SHP77 treated with DMSO at 0.1 percent for 48 hours (cell line): Measurements from ENCODE around the gene C16orf95.
"Not testable (repeated sequence)": the region's sequence is repeated elsewhere in the genome, so short reads cannot be mapped to it uniquely, and the experiment has no call there.

Experiments used
- DNase-seq: peaks from one replicate; lab custom pipeline; 2025; lab: John Stamatoyannopoulos, UW

C16orf95 gene

DNA sequence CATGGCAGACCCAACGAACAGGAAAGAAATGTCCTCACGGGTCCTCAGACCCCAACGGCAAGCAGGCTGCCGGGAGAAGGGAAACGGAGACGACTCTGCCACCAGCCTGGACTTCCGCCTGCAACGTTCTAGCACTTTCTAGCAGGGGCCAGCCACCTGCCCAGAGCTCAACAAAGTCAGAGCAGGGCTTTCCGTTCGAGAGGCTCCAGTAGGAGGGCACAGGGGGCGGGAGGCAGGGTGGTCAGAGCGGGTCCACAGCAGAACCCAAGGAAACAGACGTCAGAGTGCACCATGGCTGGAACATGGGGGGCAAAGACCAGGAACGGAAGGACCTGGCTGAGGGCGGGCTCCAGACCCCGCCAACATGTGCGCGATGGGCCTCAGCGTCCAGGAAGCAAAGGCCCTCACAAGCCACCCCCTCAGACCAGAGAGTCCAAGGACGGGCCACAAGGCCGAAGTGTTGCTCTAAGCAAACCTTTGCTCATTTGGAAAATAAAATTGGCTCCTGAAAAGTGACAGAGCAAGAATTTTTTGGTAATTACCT lies 29.4 kb upstream of the C16orf95 start:
- DNase-seq, result no peak

- DNase-seq, result no peak
Observed at GRCh38 chr16:87345726-87346424, 28.7 kb upstream of the C16orf95 start.

DNA sequence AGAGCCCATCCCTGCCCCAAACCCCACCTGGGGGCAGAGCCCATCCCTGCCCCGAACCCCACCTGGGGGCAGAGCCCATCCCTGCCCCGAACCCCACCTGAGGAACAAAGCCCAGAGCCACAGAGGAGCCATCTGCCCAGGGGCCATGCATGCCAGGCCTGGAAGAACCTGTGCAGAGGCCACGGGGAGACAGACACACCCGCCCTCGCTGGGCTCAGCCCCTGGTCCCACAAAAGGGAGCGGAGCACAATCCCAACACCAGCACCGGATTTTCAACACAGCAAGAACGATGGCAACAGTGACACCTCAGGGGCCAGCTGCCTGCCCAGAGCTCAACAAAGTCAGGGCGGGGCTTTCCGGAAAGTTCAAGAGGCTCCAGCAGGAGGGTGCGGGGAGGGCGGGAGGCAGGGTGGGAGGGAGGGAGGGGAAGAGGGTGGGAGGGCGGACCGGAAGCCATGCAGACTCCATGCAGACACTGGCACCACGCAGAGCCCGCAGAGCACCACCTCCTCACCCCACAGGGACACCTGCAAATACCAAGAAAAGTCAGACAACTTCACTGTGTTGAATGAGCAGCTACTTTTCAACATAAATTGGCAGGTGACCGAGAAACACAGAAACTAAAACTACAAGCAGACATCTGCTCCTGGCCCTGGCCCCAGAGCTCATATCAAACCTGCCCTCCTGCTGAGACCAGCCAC lies 27.9 kb upstream of the C16orf95 start:
- DNase-seq, result peak; percentile 22

GRCh38 chr16:87344165-87344930 lies 27.2 kb upstream of the C16orf95 start:
- no peak for DNase-seq

DNA sequence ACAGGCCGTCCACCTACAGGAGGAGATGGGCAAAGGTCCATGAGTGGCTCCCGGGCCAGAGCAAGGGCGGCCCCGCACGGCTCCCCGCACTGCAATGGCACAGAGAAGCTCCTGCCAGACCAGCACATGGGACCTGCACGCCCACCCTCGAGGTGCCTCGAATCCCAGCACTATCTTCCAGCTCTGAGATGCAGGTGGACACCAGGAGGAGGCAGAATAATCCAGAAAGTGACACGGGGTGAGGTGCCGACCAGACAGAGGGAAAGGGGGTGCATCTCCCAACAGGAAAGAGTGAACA lies 26.5 kb upstream of the C16orf95 start:
- DNase-seq, result no peak

DNA sequence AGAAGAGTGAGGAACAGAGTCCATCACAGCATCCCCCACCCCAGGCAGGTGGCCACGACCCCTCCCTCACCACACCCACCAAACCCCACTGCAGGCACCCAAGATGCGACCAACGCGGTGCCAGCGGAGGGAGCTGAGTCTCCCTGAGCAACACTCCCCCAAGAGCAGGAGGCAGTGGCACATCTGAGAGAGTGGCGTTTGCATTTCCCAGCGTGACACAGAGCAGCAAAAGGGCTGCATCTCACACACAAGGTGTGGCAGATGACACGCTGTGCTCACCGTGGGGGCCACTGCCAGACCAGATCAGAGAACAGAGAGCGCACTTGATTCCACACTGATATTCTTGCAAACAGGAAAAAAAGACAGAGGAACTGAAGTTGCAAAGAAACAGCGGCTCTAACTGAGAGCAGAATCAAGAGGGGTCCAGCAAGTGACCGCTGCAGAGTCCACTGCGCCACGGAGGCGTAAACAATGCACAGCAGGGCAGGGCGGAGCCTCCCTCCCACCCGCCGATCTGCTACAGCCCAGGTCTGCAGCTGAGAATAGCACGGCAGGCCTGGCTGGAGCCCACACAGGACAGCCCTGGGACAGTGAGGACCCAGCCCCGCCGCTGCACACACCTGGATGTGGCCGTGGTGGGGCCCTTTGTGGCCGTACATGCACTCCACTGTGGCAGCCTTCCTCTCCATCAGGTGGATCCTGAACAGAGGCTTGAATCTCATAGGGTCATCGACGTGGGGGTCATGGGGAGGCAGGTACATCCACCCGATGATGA lies 26.0 kb upstream of the C16orf95 start:
- DNase-seq, result no peak

DNA sequence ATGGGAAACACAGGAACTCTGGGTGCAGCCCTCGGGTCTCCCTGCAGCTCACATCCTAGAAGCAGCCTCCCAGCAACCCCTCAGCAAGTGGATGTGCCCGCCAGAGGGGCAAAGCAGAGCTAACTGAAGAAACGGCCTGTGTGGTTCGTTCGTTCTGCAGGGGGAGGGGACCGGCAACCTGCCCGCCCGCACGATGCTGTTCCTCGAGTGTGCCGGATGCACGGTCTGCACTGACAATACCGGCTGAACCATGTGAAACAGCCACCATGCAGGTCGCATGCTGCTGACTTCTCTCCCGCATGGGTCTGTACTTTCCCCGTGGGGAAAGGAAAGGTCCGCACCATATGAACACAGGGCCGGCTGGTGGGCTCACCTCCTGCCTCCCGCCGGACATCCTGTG lies 25.3 kb upstream of the C16orf95 start:
- DNase-seq, result no peak

DNA sequence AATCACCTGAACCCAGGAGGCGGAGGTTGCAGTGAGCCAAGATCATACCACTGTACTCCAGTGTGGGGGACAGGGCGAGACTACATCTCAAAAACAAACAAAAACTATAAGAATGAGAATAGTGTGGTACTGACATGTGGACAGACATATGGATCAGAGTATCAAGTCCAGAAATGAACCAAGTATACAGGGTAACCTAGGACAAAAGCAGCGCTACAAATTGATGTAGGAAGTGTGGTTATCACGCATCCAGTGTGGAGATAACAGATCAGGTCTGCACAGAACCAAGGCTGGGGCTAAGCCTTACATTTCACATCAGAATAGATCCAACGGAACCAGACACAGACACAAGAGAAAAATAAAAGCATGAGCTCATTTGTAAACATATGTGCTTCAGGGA lies 23.0 kb upstream of the C16orf95 start:
- DNase-seq, result no peak

DNA sequence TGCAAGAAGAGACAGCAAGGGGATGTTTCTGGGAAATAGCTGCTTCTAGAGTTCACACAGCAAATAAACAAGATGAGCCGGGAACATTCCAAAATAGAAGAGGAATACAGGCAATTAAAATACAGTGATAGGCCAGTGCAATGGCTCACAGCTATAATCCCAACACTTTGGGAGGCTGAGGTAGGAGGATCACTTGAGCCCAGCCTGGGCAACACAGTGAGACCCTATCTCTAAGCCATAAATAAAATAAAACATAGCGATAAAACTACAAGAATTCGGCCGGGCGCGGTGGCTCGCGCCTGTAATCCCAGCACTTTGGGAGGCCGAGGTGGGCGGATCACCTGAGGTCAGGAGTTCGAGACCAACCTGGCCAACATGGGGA lies 22.5 kb upstream of the C16orf95 start:
- DNase-seq, result not testable (repeated sequence)

- no peak for DNase-seq
Observed at GRCh38 chr16:87339086-87339723, 22.0 kb upstream of the C16orf95 start.

DNA sequence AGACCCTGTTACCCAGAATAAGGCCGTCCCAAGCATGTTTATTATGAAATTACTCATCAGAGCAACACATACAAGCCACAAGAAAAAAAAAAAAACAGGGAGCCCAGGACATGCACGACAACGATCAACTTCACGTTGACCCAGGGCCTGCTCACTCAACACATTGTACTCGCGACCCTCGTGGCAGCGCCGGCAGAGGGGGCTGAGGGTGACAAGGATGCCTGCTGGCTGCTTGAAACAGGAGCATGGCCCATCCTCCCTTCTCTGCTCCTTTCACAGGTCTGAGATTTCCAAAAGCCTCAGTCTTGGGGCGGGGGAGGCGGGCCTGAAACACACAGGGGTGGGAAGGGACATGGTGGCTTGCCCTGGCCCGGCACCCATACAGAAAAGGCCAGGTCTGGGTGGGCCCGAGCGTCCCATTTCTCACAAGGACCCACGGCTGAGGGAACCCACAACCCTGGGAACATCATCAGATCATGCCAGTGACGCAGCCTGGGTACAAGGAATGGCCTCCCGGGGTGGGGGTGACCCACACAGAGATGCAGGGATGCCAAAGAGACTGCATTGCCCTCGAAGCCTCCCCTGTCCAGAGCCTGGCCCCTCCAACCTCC lies 21.1 kb upstream of the C16orf95 start:
- no peak for DNase-seq

- DNase-seq, result no peak
Observed at GRCh38 chr16:87337262-87337771, 20.1 kb upstream of the C16orf95 start.

- no peak for DNase-seq
Observed at GRCh38 chr16:87336434-87337240, 19.4 kb upstream of the C16orf95 start.

DNA sequence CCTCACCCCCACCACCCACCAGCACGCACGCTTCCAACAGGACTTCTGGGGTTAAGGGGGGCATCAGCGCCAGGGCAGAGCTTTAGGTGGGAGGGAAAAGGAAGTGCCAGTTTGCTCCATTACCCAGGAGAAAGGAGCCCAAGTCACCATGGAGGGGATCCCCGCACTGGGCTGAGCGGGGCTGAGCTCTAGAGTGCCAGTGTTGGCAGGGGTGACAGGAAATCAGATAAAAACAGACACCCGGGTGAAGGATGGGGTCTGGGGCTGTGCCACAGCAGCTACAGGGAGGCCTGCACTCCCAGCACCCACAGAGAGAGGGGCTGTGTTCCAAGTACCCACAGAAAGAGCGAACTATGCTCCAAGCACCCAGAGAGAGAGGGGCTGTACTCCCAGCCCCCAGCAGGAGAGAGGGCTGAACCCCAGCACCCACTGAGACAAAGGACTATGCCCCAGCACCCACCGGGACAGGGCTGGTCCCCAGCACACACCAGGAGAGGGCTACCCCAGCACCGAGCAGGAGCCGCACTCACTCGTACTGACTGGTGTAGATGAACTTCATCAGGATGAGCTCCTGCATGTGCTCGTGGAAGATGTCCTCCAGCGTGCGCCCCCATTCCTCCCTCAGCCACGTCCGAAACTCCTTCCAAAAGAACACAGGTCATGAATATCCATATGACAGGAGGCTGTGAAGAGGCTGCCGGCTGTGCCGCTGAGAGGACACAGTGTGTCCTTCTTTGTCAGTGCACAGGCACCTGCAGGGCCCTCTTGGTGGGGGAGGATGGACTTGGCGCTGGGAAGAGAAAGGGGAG lies 18.6 kb upstream of the C16orf95 start:
- DNase-seq, result no peak

- DNase-seq, result no peak
Observed at GRCh38 chr16:87334651-87335624, 17.7 kb upstream of the C16orf95 start.

DNA sequence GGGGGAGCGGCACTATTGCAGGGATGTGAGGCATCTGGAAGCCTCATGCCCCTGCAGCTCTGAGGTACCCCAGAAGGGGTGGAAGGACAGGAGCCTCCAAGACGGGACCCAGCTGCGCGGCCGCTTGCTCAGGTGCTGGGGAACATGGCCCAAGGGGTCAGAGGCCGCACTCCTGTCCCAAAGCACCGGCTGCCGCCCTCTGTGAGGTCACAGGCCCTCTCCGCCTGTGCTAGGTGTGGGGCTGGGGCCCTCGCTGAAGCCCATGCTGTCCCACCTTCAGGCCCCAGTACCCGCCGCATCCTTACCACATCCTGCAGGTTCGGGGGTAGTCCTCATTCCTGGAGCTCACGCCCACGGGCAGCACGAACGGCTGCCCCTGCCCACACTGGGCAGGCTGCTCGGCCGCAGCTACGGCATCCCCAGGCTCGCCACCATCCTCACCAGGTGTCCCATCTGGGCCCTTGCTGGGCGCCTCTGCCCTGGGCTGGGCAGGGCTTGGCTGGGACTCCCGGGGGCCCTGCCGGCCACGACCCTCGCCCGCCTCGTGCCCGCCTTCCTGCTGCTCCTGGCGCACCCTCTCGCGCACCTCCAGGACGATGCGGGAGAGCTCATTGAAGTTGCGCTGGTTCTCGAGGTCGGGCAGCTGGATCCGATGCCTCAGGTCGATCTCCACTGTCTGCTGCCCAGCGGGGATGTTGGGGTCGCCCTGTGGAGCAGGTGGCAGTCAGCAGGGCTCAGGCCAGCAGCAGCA lies 16.6 kb upstream of the C16orf95 start:
- DNase-seq, result no peak

DNA sequence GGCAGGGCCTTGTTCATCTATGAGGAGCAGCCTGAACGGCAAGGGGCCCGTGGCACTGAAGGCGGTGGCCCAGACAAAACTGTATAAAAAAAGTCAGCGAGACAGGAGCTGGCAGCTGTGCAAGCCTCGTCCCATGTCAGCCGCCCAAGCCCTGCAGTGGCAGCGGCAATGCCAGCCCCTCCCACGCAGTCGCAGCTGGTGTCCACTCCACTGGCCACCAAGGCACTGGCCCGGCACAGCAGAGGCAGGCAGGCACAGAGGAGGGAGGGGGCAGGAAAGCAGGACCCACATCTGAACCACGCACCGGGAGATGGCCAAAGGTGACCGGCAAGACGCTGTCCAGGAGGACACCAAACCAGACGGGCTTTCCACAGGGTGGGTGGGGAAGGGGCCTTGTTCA lies 15.9 kb upstream of the C16orf95 start:
- DNase-seq, result no peak
